ENCODE data around the gene MRGPRD. TPM values are rescaled to one million over a fixed set of nuclear protein-coding genes. Genes with fewer than 3 reads are reported as not detected.

Gene MRGPRD
- total RNA-seq, 1 donor = not detected

DNA sequence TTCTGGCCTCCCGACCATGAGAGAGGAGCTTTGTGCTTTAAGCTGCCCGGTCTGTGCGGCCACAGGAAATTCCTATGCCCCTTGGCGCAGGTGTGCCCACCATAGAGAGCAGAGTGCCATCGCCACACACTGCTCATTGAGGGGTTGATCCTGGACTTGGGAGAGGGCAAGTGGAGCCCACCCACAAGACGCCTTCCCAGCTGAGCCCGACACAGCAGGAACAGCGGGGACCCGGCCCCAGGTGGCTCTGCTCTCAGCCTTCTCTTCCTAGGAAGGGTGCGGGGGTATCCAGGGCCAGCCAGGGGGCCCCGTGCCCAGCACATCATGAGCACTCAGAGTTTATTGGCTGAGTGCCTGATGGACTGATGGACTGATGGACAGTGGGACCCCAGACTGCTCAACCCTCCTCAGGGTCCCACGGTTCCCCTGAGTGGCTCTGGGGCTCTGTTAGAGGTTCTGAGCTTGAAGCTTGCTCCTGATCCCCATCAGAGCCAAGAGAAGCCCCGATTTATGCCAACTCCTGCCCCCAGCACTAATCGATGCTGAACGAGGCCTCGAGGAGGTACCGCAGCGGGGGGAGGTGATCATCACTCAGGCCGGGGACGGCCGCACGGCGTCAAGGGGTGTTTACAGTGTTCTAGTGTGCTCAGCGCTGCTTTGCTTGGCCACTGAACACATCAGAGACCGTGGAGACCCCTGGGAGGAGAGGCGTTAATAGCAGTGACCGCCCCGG lies 13.5 kb upstream of the MRGPRD start:
- no peak for DNase-seq (ENCODE audit: low read depth)
- no peak overlapping the region for H3K4me3 ChIP-seq (ENCODE audit: low read depth, low read length)
- TF ChIP-seq, protein P1, sequence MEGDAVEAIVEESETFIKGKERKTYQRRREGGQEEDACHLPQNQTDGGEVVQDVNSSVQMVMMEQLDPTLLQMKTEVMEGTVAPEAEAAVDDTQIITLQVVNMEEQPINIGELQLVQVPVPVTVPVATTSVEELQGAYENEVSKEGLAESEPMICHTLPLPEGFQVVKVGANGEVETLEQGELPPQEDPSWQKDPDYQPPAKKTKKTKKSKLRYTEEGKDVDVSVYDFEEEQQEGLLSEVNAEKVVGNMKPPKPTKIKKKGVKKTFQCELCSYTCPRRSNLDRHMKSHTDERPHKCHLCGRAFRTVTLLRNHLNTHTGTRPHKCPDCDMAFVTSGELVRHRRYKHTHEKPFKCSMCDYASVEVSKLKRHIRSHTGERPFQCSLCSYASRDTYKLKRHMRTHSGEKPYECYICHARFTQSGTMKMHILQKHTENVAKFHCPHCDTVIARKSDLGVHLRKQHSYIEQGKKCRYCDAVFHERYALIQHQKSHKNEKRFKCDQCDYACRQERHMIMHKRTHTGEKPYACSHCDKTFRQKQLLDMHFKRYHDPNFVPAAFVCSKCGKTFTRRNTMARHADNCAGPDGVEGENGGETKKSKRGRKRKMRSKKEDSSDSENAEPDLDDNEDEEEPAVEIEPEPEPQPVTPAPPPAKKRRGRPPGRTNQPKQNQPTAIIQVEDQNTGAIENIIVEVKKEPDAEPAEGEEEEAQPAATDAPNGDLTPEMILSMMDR (IDR thresholded peaks at IDR 0.05; ENCODE audit: insufficient read depth, low read length) = no peak

DNA sequence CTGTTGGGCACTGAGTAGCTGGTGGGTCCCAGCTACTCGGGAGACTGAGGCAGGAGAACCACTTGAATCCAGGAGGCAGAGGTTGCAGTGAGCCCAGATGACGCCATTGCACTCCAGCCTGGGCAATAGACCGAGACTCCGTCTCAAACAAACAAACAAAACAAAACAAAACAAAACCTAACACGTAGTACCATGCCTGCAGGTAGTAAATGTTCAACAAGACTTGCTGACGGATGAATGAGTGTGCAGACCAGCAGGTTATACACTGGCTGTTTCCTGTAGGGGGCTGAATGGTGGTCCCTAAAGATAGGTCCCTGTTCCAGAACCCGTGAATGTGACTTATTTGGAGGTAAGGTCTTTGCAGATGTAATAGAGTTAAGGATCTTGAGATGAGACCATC lies 12.8 kb upstream of the MRGPRD start:
- H3K4me3 ChIP-seq (ENCODE audit: low read depth, low read length) = no peak overlapping the region
- TF ChIP-seq, protein P1 (IDR thresholded peaks at IDR 0.05; ENCODE audit: insufficient read depth, low read length) = no peak
- DNase-seq (ENCODE audit: low read depth) = no peak

DNA sequence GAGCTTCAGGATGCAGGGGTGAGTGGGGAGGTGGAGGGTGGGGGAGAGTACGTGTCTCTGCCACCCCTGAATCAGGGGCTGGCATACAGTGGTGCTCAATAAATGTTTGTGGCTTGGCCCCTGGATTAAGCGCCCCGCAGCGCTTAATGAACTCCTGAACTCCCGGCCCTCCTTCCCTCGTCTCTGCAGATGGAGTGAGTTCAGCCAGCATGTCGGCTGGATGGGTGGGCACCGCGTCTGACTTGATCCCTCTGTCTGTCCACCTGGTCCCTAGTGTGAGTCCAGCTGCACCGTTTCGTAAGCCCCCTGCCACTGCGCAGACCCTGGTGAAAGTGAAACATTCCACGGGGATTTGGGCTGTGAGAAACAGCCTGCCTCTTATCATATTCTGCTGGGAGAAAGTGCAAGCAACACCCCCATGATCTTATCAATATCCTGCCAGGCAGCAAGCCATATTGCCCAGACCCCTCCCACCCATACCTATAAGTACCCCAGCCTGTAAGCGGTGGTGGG lies 12.0 kb upstream of the MRGPRD start:
- DNase-seq (ENCODE audit: low read depth) = no peak
- TF ChIP-seq, protein P1 (IDR thresholded peaks at IDR 0.05; ENCODE audit: insufficient read depth, low read length) = no peak
- no peak overlapping the region for H3K4me3 ChIP-seq (ENCODE audit: low read depth, low read length)

DNA sequence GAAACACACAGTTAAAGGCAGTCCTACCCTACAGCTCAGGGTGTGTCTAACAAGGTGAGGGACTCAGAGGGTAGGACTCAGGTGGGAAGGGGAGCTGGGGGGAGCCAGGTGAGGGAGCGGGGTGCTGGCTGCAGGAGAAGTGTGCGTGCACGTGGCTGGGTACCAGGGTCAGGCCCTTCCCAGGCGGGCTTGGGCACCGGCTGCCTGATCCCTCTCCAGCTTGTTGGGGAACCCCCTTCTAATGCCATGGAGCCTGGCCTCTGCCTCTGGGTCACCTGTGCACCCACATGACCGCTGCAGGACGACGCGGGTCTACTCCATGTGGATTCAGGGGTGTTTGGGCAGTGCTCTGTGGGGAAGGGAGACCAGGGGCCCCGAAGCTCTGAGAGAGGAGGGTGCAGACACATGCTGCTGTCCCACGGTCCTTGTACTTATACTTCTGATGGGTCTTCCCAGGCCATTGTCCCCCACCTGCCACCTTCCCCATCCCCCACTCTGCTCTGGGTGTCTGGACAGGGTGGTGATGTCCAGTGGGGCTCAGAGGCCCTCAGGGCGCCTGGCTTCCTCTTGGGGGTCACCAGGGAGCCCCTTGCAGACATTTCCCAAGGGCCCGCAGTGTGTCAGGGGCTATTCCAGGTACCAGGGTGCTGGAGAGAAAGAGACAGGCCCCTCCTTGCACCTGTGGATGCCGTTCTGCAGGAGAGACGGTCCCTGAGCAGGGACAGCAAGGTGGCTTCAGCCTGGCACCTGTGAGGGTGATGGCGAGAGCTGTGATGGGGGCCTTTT lies 10.4 kb upstream of the MRGPRD start:
- DNase-seq (ENCODE audit: low read depth) = no peak
- no peak overlapping the region for H3K4me3 ChIP-seq (ENCODE audit: low read depth, low read length)
- TF ChIP-seq, protein P1 (IDR thresholded peaks at IDR 0.05; ENCODE audit: insufficient read depth, low read length) = no peak

DNA sequence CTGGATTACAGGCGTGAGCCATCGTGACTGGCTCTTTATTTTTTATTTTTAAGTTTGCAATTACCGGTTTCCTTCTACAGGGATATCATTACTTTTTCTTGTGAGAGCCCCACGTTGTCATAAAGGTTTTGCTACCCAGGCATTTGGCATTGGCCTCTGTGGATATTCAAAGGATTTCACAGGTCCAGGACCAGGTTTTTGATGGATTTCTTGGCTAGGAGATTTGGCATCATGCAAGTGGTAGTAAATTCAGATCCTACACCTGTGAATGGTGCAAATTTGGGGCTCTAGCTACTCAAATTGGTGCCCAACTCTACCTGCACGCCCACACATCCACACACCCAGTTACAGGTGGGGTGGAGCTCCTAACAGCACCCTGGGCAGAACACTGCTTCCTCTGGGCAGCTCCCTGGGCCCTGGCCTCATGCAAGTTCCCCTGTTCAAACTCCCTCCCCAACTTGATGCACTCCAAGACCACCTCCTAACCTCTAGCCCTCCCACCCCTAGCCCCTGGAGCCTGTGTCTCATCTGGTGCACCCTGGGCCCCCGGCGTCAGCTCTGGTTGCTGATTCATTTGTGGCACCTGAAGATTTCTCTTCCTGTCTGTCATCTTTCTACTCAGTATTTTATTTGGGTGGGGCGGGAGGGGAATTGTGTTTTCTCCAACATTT lies 9.3 kb upstream of the MRGPRD start:
- DNase-seq (ENCODE audit: low read depth) = no peak
- TF ChIP-seq, protein P1 (IDR thresholded peaks at IDR 0.05; ENCODE audit: insufficient read depth, low read length) = no peak

DNA sequence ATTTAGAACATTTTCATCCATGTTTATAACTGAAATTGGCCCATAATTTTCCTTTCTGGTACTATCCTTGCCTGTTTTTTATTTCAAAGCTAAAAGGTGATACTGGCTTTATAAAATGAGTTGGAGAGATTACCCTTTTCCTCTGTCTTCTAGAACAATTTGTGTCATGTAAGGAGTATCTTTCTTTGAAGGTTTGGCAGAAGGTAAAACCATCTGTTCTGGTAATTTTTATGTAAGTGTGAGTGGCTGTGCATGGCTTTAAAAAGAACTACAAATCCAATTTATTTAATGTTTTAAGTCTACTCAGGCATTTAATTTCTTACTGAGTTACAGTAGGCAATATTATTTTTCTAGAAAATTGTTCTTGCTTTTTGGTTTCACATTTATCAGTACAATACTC lies 7.7 kb upstream of the MRGPRD start:
- DNase-seq (ENCODE audit: low read depth) = no peak
- TF ChIP-seq, protein P1 (IDR thresholded peaks at IDR 0.05; ENCODE audit: insufficient read depth, low read length) = no peak

More for the DNA sequence above, 9.3 kb upstream of the MRGPRD start:
- H3K4me3 ChIP-seq (ENCODE audit: low read depth, low read length) = no peak overlapping the region

More for the DNA sequence above, 7.7 kb upstream of the MRGPRD start:
- H3K4me3 ChIP-seq (ENCODE audit: low read depth, low read length) = no peak overlapping the region

Data from fibroblast of the aortic adventitia (primary cell).